ENCODE data around the gene PIEZO1.

GRCh38 chr16:88798073-88798472 is 13.1 kb upstream of the PIEZO1 start:
- TF ChIP-seq POLR2A (IDR thresholded peaks at IDR 0.05; ENCODE audit: low read length), result no peak
- no peak for TF ChIP-seq GATA1 (IDR thresholded peaks at IDR 0.05; ENCODE audit: low read depth, low read length)
